HG02981 (cell line): ENCODE measurements around the gene OXLD1.
A peak's percentile ranks its signal among the peaks of the same experiment; 100 is the strongest.

Experiments used
- ATAC-seq: cut with Tn5 transposase; IDR thresholded peaks from one replicate; pipeline ENCODE4 v1.9.1; 2021; ENCODE audit warnings: mild to moderate bottlenecking, moderate library complexity; ENCODE audit not compliant: unreplicated experiment

OXLD1 gene

DNA sequence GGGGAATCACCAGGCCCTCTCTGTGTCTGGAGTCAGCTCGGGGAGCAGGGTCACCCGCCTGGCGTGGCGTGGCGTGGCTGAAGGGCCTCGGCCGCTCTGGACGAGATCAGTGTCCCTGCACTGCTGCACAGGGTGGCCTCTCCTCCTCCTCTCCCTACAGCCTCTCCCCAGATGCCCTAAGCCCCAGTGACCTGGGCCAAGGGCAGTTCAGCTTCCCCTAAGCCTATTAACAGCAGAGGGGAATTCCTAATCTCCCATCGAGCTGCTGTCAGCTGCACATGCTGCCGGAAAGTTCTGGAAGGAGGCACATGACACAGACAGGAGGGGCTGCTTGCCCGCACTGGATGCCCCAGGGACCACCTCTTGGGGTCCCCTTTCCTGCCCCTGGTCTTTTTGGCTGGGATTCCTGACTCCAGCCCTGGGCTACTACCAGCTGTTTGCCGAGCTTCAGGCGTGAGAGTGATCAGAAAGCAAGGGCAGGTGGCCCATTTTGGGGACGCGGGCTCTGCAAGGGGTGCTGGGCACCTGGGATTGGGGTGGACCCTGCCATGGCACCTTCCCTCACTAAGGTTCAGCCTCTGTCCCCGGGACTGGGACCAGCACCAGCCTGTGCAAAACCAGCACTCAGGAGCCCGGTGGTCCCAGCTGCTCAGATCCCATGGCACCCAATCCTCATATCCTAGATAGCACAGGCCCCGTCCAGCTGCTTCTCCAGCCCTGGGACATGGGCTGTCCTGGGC, 10.9 kb downstream of the OXLD1 start:
- ATAC-seq: no peak

GRCh38 chr17:81652906-81653771, 13.3 kb downstream of the OXLD1 start:
- no peak for ATAC-seq

GRCh38 chr17:81651692-81652091, 14.7 kb downstream of the OXLD1 start:
- ATAC-seq: no peak

DNA sequence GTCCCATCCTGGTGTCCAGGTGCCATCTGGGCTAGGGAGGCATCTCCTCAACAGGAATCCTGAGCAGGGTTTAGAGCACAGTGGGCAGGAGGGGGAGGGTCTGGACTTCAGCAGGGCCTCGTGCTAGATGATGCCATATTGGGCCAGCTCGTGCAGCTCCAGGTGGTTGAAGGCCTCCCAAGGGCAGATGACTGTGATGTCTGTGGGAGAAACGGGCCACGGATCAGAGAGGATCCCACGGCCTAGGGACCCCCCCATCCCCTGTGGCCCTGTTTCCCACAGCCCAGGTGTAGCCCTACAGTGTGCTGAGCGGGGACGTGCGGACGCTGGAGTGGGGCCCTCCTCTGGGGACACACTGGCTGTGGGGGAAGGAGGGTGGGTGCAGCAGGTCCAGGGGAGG, 15.5 kb downstream of the OXLD1 start:
- ATAC-seq: no peak

- ATAC-seq: no peak
These were observed 17.7 kb downstream of the OXLD1 start for GRCh38 chr17:81648707-81649085.

GRCh38 chr17:81648013-81648706, 18.2 kb downstream of the OXLD1 start:
- ATAC-seq: no peak

DNA sequence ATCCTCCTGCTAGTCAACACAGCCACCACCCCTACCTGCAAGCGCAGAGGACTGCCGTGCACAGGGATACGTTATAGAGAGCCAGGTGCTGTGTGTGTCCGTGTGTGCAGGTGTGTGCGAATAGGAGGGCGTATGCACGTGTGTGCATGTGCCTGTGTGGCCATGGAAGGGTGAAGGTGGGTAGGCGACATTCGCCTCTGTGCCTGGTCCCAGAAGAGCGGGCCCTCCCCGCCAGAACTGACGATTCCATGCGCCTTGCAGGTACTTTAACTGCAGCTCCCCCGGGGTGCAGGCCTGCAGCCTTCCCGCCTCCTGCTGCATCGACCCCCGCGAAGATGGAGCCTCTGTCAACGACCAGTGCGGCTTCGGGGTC, 18.8 kb downstream of the OXLD1 start:
- ATAC-seq: no peak

- ATAC-seq: no peak
These were observed 19.4 kb downstream of the OXLD1 start for GRCh38 chr17:81646869-81647600.

DNA sequence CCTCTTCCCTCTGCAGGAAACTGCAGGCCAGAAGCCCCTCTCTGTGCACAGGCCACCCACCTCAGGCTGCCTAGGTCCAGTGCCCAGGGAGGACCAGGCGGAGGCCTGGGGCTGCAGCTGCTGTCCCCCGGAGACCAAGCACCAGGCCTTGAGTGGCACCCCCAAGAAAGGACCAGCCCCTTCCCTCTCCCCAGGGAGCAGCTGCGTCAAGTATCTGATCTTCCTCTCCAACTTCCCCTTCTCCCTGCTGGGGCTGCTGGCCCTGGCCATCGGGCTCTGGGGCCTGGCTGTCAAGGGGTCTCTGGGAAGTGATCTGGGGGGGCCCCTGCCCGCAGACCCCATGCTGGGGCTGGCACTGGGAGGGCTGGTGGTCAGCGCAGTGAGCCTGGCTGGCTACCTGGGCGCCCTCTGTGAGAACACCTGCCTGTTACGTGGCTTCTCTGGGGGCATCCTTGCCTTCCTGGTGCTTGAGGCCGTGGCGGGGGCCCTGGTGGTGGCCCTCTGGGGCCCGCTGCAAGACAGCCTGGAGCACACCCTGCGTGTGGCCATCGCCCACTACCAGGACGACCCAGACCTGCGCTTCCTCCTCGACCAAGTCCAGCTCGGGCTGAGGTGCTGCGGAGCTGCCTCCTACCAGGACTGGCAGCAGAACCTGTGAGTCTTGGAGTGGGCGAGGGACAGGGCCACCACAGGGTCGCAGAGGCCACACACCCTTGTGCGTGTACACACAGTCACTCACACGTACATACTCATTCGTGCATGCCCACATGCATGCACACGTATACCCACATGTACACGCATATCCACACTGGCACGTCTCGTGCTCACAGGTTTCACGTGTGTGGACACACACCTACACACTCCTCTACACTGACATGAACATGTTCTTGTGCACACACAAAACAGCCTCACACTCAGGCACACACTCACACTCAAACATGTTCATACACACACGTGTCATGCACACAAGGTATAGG, 21.1 kb downstream of the OXLD1 start:
- ATAC-seq: no peak

DNA sequence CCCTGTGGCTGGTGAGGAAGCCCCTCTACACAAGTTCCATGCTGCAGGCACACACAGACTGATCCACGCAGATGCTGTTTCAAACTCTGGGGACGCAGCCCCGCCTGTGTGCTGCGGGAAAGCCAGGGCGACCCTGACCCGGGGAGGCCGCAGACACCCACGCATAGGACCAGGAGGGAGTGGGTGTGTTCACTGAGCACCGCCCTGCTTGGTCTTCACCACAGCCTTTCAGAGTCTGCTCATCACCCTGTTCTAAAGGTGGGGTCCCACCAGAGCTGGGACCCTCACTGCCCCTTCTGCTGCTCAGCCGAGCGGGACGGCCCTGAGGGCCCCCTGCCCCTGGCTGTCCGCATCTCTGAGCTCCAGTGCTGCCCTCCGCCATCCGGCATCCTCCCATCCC, 21.9 kb downstream of the OXLD1 start:
- no peak for ATAC-seq

DNA sequence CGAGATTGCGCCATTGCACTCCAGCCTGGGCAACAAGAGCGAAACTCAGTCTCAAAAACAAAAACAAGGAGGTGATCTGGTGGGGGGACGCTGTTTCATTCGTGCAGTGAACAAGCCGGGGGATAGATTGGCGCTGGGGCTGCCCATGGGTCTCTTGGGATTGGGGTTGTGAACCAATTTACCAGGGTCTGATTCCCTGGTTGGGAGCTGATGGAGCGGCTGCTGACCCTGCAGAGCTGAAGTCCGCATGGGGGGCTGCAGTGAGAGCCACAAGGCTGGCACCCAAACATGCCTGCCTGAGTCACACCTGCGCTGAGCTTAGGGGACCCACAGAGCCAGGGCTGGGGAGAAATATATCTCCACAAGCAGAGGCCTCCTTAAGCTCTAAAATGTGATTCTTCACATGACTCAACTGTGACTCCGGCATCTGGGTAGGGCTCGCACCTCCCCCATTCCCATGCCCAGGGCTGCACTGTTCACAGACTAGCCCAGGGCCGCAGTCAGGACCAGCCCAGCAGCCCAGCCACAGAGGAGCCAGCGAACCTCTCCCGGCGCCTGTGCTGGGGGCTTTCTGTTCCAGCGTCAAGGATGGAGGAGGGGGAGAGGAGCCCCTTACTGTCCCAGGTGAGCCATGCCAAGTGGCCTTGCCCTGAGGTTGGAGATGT, 24.4 kb downstream of the OXLD1 start:
- ATAC-seq: no peak

- no peak for ATAC-seq
These were observed 26.4 kb downstream of the OXLD1 start for GRCh38 chr17:81640011-81640410.

- no peak for ATAC-seq
These were observed 27.7 kb downstream of the OXLD1 start for GRCh38 chr17:81638683-81639082.

GRCh38 chr17:81636505-81637288, 29.7 kb downstream of the OXLD1 start, which contains the start of the genes NPLOC4 and TSPAN10:
Gene NPLOC4 (minus strand): TSS chr17:81637112. CDS start chr17:81636930, 182 bp downstream.
Gene TSPAN10 (plus strand): TSS chr17:81637196. CDS start chr17:81642413, 5,217 bp downstream.
- ATAC-seq: peak; percentile 81

GRCh38 chr17:81635973-81636504, 30.4 kb downstream of the OXLD1 start:
- peak; percentile 9 for ATAC-seq

- no peak for ATAC-seq
These were observed 31.0 kb downstream of the OXLD1 start for GRCh38 chr17:81635431-81635830.

DNA sequence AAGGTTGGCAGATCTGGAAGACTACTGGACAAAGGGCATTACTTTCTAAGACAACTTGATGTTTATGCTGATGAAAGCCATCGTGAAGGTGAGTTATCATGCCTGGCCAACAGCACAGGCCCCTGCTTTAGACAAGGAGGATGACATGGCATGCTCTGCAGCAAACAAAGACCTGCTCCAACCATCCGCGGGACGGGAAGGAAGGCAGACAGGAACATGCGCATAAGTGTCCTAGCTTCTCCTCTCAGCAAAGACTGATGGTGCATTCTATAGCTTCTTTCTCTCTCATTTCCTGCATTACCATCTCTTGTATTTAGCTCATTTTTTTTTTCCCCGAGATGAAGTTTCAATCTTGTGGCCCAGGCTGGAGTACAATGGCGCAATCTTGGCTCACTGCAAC, 34.9 kb downstream of the OXLD1 start:
- no peak for ATAC-seq

DNA sequence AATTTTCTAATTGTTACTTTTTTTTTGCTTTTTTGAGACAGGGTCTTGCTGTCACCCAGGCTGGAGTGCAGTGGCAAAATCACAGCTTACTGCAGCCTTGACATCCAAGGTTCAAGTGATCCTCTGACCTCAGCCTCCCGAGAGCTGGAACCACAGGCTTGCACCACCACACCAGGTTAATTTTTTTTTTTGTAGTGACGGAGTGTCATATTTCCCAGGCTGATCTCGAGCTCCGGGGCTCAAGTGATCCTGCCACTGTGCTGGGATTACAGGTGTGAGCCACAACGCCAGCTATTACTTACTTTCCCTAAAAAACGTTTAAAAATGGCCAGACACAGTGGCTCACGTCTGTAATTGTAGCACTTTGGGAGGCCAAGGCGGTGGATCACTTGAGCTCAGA, 36.1 kb downstream of the OXLD1 start:
- no peak for ATAC-seq
